NCI-H1436 treated with DMSO at 0.1 percent for 48 hours (cell line): ENCODE measurements around the gene OLFM1.
A peak's percentile ranks its signal among the peaks of the same experiment; 100 is the strongest.

ENCODE experiments used
- DNase-seq: peaks from one replicate; lab custom pipeline; 2025; lab: John Stamatoyannopoulos, UW

Gene OLFM1

GRCh38 chr9:135076876-135077430, 10.5 kb upstream of the OLFM1 start:
- DNase-seq: no peak

GRCh38 chr9:135077497-135078200, 9.8 kb upstream of the OLFM1 start:
- DNase-seq: no peak

GRCh38 chr9:135078361-135078821, 9.1 kb upstream of the OLFM1 start:
- DNase-seq: no peak

GRCh38 chr9:135079018-135079417, 8.4 kb upstream of the OLFM1 start:
- DNase-seq: no peak

GRCh38 chr9:135079676-135080075, 7.8 kb upstream of the OLFM1 start:
- no peak for DNase-seq

- no peak for DNase-seq
Observed at GRCh38 chr9:135080286-135081263, 6.9 kb upstream of the OLFM1 start.

- DNase-seq: no peak
Observed at GRCh38 chr9:135081264-135081660, 6.2 kb upstream of the OLFM1 start.

- DNase-seq: no peak
Observed at GRCh38 chr9:135081731-135082130, 5.7 kb upstream of the OLFM1 start.

GRCh38 chr9:135082536-135082935, 4.9 kb upstream of the OLFM1 start:
- no peak for DNase-seq

- no peak for DNase-seq
Observed at GRCh38 chr9:135083241-135083810, 4.1 kb upstream of the OLFM1 start.

GRCh38 chr9:135083831-135084230, 3.6 kb upstream of the OLFM1 start:
- no peak for DNase-seq

- no peak for DNase-seq
Observed at GRCh38 chr9:135084262-135084661, 3.2 kb upstream of the OLFM1 start.

- DNase-seq: no peak
Observed at GRCh38 chr9:135084881-135085760, 2.3 kb upstream of the OLFM1 start.

- DNase-seq: peak; percentile 25
Observed at GRCh38 chr9:135085830-135086546, 1.5 kb upstream of the OLFM1 start.

- no peak for DNase-seq
Observed at GRCh38 chr9:135086597-135087488, 625 bp upstream of the OLFM1 start.

GRCh38 chr9:135087899-135088347, 455 bp downstream of the OLFM1 start:
- no peak for DNase-seq

- no peak for DNase-seq
Observed at GRCh38 chr9:135088348-135088978, 995 bp downstream of the OLFM1 start.

GRCh38 chr9:135088979-135089847, 1.7 kb downstream of the OLFM1 start:
- DNase-seq: no peak
